Gastrocnemius medialis (tissue), 4 donors: ENCODE data around the gene KIFC3. TPM values are rescaled to one million over a fixed set of nuclear protein-coding genes. Genes with fewer than 3 reads are reported as not detected.

Source experiments
- ATAC-seq, 2 donors: fragments of 150-250 bp; one replicate each; pipeline ENCODE4 v1.9.1; 2016
- DNase-seq, 2 donors: peaks; one replicate each; pipeline ENCODE4 v3.0.0-alpha.2; 2019
- H3K27ac ChIP-seq, 4 donors: fragments of 200-600 bp; sonication (generic); 1 replicate in 1 of 4; 2 replicates in 3 of 4; pipeline ENCODE4 v1.5.1; 2016 to 2018; ENCODE audit warnings: mild to moderate bottlenecking in 2 of 4, moderate library complexity in 1 of 4
- H3K27me3 ChIP-seq, 3 donors: fragments of 200-600 bp; sonication (generic) in 2 of 3; 1 replicate in 1 of 3; 2 replicates in 2 of 3; pipeline versions ENCODE4 v1.5.1 to v1.6.0; 2016 to 2019; ENCODE audit warnings: mild to moderate bottlenecking in 1 of 3, moderate library complexity in 1 of 3
- H3K36me3 ChIP-seq, 2 donors: fragments of 200-600 bp; sonication (generic) in 1 of 2; one replicate each; pipeline ENCODE4 v1.5.1; 2017 to 2018
- H3K4me1 ChIP-seq, 2 donors: fragments of 200-600 bp; sonication (generic) in 1 of 2; one replicate each; pipeline ENCODE4 v1.5.1; 2016 to 2017; ENCODE audit warnings: mild to moderate bottlenecking in 2 of 2
- H3K4me3 ChIP-seq, 4 donors: fragments of 200-600 bp; sonication (generic) in 3 of 4; 1 replicate in 1 of 4; 2 replicates in 3 of 4; pipeline ENCODE4 v1.5.1; 2016 to 2019; ENCODE audit warnings: mild to moderate bottlenecking in 2 of 4
- H3K9me3 ChIP-seq, 3 donors: fragments of 200-600 bp; sonication (generic) in 2 of 3; 1 replicate in 1 of 3; 2 replicates in 2 of 3; pipeline ENCODE4 v1.5.1; 2016 to 2019
- POLR2A ChIP-seq, 2 donors: fragments of 450-650 bp; IDR thresholded peaks; one replicate each; pipeline ENCODE4 v1.6.1; 2017; ENCODE audit warnings: antibody characterized with exemption in 2 of 2, mild to moderate bottlenecking in 2 of 2, moderate library complexity in 2 of 2
- in situ Hi-C, 4 donors: fragments of 200-750 bp; cut with MboI; loops; one replicate each; pipeline versions ENCODE4 v1.15.0 to v1.8.0; 2017; ENCODE audit warnings: low sequenced_read_pairs in 4 of 4
- intact Hi-C: fragments of 100-400 bp; cut with DNase I; formaldehyde crosslinking; loops from one replicate; pipeline ENCODE4 v1.15.1; 2023; ENCODE audit warnings: low total_unique reads
- total RNA-seq, 4 donors: library from RNA; depleted of rRNA; stranded (reverse); fragments of >200 nt; gene quantifications; one replicate each; pipeline versions ENCODE4 v1.1.0 to v1.2.3, GENCODE V29; 2016
- TF ChIP-seq, protein P1 (sequence below), 5 experiments: fragments of 450-650 bp in 3 of 5; fragments of 200-600 bp in 2 of 5; sonication (generic) in 2 of 5; IDR thresholded peaks in 4 of 5; conservative IDR thresholded peaks in 1 of 5; 1 replicate in 4 of 5; 2 replicates in 1 of 5; pipeline ENCODE4 v1.5.1; 2016 to 2019; ENCODE audit warnings: antibody characterized with exemption in 5 of 5, mild to moderate bottlenecking in 3 of 5, moderate library complexity in 3 of 5

KIFC3 gene
- total RNA-seq, 4 donors from 2014 or later: 2.1 to 12.0 (median 3.2) TPM

DNA sequence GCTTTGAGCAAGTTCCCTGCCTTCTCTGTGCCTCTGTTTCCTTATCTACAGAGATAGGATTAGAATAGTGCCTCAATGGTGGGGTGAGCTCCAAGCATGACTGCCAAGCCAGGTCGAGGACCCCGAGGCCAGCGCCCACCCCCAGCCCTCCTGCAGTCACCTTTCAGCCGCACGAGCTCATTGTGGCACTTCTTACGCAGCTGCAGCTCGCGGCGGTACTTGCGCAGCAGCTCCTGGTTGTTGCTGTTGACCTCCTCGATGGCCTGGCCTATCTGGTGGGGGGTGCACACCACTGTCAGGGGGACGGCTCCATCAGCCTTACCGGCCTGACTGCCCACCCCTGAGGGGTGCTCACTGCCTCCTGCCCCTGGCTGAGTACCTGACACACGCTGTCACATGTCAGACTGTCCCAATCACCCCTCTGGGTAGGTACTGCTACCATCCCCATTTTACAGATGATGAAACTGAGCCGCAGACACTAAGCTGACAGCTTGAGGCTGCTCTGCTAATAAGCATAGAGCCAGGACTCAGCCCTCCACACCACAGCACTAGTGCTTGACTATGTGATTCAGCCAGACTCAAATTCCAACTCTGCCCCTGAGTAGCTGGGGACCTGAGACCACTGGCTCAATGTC is 35.5 kb downstream of the KIFC3 start:
- Histone ChIP-seq H3K4me3 (no peak overlapping the region), H3K27me3 (no peaks in the 10 kb centered on the region), H3K4me1 (no peaks in the 10 kb centered on the region), H3K27ac (no peak overlapping the region), H3K36me3 (no peaks in the 10 kb centered on the region), H3K9me3 (no peaks in the 10 kb centered on the region)
- DNase-seq: no peak
- no peak for ATAC-seq
- in situ Hi-C loops: loop anchor here in 1 of 4 donors (25.0 kb wide), 1 partner anchor 245 kb away; the partner anchor contains the start of genes USB1 and ZNF319
- intact Hi-C loops: no loop called here
- no peak for TF ChIP-seq POLR2A (IDR thresholded peaks at IDR 0.05)
- TF ChIP-seq, protein P1, sequence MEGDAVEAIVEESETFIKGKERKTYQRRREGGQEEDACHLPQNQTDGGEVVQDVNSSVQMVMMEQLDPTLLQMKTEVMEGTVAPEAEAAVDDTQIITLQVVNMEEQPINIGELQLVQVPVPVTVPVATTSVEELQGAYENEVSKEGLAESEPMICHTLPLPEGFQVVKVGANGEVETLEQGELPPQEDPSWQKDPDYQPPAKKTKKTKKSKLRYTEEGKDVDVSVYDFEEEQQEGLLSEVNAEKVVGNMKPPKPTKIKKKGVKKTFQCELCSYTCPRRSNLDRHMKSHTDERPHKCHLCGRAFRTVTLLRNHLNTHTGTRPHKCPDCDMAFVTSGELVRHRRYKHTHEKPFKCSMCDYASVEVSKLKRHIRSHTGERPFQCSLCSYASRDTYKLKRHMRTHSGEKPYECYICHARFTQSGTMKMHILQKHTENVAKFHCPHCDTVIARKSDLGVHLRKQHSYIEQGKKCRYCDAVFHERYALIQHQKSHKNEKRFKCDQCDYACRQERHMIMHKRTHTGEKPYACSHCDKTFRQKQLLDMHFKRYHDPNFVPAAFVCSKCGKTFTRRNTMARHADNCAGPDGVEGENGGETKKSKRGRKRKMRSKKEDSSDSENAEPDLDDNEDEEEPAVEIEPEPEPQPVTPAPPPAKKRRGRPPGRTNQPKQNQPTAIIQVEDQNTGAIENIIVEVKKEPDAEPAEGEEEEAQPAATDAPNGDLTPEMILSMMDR (IDR thresholded peaks at IDR 0.05 in 4 of 5, conservative IDR thresholded peaks at IDR 0.05 in 1 of 5): no peak

DNA sequence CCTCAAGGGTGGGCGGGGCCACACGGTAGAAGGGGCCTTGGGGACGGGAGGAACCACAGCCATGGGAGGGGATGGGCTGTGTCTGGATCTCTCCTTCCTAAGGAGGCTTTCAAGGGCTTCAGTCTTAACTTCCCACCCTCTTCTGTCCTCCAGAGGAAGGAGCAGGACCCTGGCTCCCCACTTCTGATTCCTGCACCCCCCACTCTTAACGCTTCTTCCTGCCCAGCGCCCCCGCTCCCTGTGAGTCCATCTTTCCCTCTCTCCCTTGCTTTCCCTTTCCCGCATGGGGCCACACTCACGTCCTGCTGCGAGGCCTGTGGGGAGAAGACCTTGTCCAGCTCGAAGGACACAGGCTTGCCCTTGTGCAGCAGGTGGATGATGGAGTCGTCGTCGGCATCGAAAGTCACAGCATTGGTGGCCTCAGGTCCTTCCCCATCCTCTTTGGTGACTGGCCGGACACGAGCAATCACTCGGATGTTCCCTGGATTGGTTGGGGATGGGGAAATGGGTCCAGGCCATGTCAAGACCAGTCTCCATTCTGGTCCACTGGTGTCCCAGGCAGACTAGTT is 37.0 kb downstream of the KIFC3 start:
- in situ Hi-C loops: loop anchor here in 1 of 4 donors (25.0 kb wide), 1 partner anchor 247 kb away; the partner anchor contains the start of genes USB1 and ZNF319
- intact Hi-C loops: no loop called here
- TF ChIP-seq, protein P1 (IDR thresholded peaks at IDR 0.05 in 4 of 5, conservative IDR thresholded peaks at IDR 0.05 in 1 of 5): no peak
- no peak for TF ChIP-seq POLR2A (IDR thresholded peaks at IDR 0.05)
- no peak overlapping the region for H3K27ac ChIP-seq
- DNase-seq (no peak), ATAC-seq (no peak)
- H3K4me1 ChIP-seq: no peaks in the 10 kb centered on the region
- no peaks in the 10 kb centered on the region for H3K9me3 ChIP-seq
- no peaks in the 10 kb centered on the region for H3K27me3 ChIP-seq
- H3K4me3 ChIP-seq: no peak overlapping the region
- H3K36me3 ChIP-seq: no peaks in the 10 kb centered on the region

DNA sequence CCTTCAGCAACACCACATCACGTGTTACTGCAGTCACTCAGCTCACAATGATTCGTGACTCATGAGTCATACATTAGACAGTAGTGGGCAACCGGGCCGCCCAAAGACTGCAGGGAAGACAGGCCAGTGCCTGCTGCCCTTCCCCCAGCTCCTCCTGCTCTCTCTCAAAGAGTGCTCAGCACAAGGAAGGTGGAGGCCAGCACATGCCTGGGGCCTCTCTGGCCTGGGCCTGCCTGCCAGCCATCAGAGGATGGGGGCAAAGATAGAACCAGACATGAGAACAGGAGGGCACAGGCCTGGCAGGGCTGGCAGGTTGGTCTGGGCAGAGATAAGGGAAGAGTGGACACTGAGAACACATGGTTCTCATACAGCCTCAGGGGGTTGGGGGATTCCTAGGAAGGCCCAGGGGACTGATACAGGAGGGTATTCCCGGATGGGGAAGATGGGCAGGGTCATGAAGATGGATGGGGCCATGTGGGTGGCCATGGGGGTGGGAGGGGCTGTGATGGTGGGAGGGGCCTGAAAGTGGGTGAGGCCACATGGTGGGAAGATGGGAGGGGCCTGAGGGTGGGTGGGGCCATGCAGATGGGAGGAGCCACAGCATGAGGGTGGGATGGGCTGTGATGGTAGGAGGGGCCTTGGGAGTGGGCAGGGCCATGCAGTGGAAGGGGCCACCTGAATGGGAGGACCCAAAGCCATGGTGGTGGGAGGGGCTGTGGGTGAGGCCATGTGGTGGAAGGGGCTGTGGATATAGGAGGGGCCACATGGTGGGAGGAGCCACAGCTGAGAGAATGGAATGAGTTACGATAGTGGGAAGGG is 37.7 kb downstream of the KIFC3 start:
- no peak for TF ChIP-seq POLR2A (IDR thresholded peaks at IDR 0.05)
- TF ChIP-seq, protein P1 (IDR thresholded peaks at IDR 0.05 in 4 of 5, conservative IDR thresholded peaks at IDR 0.05 in 1 of 5): no peak
- no peaks in the 10 kb centered on the region for H3K36me3 ChIP-seq
- ATAC-seq (peak in 1 of 2 donors; percentile 27), DNase-seq (no peak)
- H3K9me3 ChIP-seq: no peaks in the 10 kb centered on the region
- H3K4me1 ChIP-seq: no peaks in the 10 kb centered on the region
- no peaks in the 10 kb centered on the region for H3K27me3 ChIP-seq
- peak overlapping the region in 1 of 4 donors; percentile 41 for H3K27ac ChIP-seq
- H3K4me3 ChIP-seq: no peak overlapping the region
- in situ Hi-C loops: loop anchor here in 1 of 4 donors (25.0 kb wide), 1 partner anchor 248 kb away; the partner anchor contains the start of genes USB1 and ZNF319
- intact Hi-C loops: no loop called here

DNA sequence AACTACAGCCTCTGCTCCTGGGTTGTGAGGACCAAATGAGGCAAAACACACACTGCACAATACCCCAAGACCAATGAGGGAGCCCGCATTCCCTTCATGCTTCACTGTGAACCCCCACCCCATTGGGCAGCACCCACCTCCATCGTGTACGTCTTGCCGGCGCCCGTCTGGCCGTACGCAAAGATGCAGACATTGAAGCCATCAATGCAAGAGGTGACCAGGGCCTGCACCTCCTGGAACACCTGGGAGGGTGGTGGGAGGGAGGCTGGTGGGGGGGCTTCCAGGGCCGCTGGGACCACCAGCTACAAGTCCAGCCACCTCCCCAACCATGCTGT is 38.3 kb downstream of the KIFC3 start:
- TF ChIP-seq, protein P1 (IDR thresholded peaks at IDR 0.05 in 4 of 5, conservative IDR thresholded peaks at IDR 0.05 in 1 of 5): no peak
- TF ChIP-seq POLR2A (IDR thresholded peaks at IDR 0.05): no peak
- Histone ChIP-seq H3K4me3 (no peak overlapping the region), H3K27me3 (no peaks in the 10 kb centered on the region), H3K36me3 (no peaks in the 10 kb centered on the region), H3K27ac (no peak overlapping the region), H3K4me1 (no peaks in the 10 kb centered on the region), H3K9me3 (no peaks in the 10 kb centered on the region)
- in situ Hi-C loops (loop anchor here in 1 of 4 donors (25.0 kb wide), 1 partner anchor 248 kb away; the partner anchor contains the start of genes USB1 and ZNF319), intact Hi-C loops (no loop called here)
- ATAC-seq (no peak), DNase-seq (no peak)
